Measurements from ENCODE around the gene RBM19. TPM values are rescaled to one million over a fixed set of nuclear protein-coding genes. Genes with fewer than 3 reads are reported as not detected.

Gene RBM19
- total RNA-seq, 1 donor: 29.9 TPM

- DNase-seq (ENCODE audit: low read depth in 2 of 3, low spot score in 2 of 3): no peak
Measured at GRCh38 chr12:113957627-113958026, 8.5 kb downstream of the RBM19 start.

- no peak for DNase-seq (ENCODE audit: low read depth in 2 of 3, low spot score in 2 of 3)
Measured at GRCh38 chr12:113955109-113955970, 10.8 kb downstream of the RBM19 start.

GRCh38 chr12:113954547-113954946, 11.6 kb downstream of the RBM19 start:
- no peak for DNase-seq (ENCODE audit: low read depth in 2 of 3, low spot score in 2 of 3)

DNA sequence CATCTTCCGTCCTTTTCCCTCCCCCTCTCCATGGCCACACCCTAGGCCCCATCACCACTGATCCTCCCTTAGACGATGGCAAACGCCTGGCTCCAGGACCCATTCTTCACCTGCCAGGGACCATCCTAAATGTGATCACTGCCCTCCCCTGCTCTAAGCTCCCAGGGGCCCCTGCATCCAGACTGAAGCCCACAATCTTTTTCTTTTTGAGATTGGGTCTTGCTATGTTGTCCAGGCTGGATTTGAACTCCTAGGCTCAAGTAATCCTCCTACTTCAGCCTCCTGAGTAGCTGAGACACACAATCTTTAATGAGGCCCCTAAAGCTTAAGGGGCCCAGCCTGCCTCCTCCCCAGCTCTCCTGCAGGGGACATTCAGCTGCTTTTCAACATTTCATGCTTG, 15.3 kb downstream of the RBM19 start:
- DNase-seq (ENCODE audit: low read depth in 2 of 3, low spot score in 2 of 3): no peak

DNA sequence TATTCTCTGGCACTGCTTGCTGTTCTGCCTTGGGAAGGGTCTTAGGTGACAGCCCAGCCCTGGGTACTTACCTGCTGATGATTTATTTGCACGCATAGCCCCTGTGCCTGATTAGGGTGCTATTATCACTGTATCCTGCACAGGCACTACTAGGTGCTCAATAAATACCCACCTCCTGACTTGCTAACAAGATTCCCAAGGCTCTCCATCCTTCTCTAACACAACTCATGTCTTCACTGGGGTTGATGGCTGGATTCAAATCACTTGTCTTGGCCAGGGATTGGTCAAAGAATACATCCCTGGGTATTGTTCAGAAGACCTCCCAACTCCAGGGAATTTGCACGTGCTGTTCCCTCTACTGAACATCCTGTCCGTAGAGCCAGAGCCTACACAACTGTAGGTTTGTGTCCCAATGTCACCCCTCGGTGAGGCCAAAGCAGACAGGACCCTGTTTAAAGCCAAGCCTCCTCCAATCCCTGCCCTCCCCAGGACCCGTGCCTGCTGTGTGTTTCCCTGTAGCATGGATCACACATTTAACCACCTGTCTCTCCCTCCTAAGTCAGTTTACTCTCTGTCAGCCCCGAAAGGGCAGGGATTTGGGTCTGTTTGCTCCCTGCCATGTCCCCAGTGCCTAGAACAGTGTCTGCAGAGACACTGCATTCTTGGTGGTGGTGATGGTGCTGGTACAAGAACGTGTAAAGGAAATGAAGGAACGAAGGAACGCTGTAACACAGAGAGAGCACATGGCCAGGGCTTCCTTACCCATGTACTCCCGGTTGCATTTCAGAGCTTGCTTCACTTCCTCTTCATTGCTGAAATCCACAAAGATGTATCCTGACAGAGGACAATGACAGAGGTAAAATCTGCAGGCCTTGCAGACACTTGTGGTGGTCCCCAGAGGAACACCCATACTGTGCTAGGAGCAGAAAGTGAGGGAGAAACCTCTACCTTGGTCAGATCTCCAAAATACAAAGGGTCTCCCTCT, 16.5 kb downstream of the RBM19 start:
- no peak for DNase-seq (ENCODE audit: low read depth in 2 of 3, low spot score in 2 of 3)

DNA sequence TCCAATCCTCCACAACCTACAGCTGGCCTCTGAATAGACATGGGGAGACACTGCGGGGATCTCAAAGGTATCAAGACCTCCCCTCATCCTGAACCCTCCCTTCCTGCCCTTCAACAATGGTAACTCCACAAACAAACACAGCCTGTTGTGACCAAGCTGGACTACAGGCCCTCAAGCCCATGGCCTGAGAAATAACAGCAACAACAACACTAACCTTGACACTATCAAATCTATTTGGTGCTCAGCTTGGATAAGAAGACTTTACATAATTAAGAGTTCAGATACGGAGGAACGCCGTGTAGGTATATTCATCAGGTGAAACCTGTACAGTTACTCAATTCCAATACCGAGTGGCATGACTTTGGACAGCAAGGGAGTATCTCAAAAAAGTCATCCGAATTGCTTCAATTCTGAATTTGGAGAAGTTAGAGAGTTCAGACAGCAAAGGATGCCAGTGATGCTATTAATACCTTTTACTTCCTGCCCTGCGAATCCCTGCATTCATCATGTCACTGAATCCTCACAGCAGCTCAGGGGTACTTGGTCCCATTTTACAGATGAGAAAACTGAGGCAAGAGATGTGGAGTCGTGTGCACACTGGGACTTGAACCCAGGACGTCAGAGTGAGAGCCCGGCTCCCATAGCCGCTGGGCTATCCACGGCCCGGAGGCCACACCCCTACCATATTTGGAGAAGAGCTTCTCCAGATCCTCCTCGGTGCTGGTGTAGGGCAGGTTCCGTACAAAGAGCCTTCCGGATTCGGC, 17.8 kb downstream of the RBM19 start:
- no peak for DNase-seq (ENCODE audit: low read depth in 2 of 3, low spot score in 2 of 3)

DNA sequence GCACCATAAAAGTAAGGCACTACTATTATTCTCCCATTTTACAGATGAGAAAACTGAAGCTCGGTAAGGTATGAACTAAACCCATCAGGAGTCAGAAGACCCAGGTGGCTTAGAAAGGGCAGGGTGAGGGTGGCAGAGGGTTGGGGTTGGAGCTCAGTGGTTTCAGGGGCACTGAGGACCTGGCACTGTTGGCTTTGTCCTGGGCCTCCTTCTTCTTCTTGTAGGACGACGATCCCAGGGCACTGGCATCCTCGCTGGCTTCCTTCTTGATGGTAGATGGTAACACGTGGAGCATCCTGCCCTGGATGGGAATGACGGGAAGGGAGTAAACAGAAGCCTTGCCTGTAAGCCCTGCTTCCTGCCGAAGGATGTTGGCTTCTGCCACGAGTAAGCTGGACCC, 19.9 kb downstream of the RBM19 start:
- no peak for DNase-seq (ENCODE audit: low read depth in 2 of 3, low spot score in 2 of 3)

GRCh38 chr12:113945174-113946173, 20.7 kb downstream of the RBM19 start:
- DNase-seq (ENCODE audit: low read depth in 2 of 3, low spot score in 2 of 3): no peak

- no peak for DNase-seq (ENCODE audit: low read depth in 2 of 3, low spot score in 2 of 3)
Measured at GRCh38 chr12:113942209-113942608, 23.9 kb downstream of the RBM19 start.

DNA sequence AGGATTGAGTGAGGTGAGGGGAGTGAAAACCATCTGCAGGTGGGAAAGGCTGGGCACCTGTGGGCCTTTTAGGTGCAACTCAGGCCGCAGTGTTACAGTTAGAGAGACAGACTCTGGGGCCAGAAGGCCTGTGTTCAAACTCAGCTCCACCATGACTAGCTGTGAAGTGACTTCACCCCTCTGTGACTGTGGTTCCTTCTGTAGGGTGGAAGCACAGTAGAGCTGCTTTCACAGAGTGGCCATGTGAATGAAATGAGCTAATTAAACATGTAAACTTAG, 25.0 kb downstream of the RBM19 start:
- DNase-seq (ENCODE audit: low read depth in 2 of 3, low spot score in 2 of 3): no peak

- no peak for DNase-seq (ENCODE audit: low read depth in 2 of 3, low spot score in 2 of 3)
Measured at GRCh38 chr12:113940357-113941207, 25.5 kb downstream of the RBM19 start.

DNA sequence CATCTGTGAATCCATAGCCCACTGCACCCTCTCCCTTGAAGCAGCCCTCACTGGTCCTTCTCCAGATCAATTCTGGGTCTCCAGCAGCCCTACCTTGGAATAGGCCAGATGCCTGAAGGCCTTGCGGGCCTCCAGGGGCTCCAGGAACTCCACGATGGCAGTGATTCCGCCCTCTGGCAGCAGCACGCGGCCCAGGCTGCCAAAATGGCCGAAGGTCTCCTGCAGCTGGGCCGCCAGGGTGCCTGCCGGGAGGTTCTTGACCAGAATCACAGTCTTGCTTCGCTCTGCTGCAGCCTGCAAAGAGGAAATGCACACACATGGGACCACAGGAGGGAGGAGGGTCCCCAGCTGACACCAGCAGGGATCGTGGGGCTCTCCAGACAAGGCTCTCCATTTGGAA, 26.3 kb downstream of the RBM19 start:
- no peak for DNase-seq (ENCODE audit: low read depth in 2 of 3, low spot score in 2 of 3)

DNA sequence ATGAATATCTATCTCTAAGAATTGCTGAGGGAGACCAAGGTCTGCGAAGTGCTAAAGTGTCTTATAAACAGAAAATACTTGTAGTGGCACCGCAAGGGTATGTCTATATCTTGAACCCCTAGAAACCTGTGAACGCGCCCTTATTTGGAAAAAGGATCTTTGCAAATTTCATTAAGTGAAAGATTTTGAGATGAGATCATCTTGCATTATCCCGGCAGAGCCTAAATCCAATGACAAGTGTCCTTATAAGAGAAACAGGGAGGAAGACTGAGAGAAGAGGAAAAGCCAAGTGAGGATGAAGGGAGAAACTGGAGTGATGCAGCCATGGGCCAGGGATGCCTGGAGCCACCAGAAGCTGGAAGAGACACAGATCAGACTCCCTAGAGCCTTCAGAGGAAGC, 27.7 kb downstream of the RBM19 start:
- DNase-seq (ENCODE audit: low read depth in 2 of 3, low spot score in 2 of 3): no peak

DNA sequence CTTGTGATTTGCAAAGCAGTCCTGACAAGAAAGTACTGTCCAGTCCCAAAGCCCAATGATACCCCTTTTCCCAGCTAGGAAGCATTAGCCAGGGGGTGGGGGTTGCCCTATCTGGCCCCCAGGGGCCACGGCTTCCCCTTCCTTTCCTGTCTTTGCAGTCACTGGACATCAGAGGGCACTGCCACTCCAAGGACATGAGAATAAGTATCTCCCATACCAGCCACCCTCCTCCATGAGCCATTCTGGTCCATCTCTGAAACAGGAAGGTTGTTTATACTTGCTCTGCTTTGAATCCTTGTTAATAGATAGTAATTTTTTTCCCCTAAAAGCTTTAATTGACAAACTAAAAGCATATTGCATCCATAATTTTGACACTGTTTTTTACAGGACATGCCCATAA, 29.7 kb downstream of the RBM19 start:
- DNase-seq (ENCODE audit: low read depth in 2 of 3, low spot score in 2 of 3): no peak

DNA sequence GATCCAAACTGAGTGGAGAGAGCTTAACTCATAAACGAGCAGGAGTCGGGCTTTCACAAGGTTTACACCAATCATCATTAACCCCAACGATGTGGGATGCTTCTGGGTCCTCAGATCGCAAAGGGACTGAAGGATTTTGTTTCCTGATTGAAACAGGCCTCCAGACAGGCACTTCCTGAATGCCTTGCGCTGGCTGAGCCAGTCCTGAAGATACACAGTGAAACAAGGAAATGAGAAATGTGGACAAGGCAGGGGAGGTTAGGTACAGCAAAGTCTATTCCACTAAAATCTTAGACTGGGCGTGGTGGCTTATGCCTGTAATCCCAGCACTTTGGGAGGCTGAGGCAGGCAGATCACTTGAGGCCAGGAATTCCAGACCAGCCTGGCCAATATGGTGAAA, 30.7 kb downstream of the RBM19 start:
- no peak for DNase-seq (ENCODE audit: low read depth in 2 of 3, low spot score in 2 of 3)

- DNase-seq (ENCODE audit: low read depth in 2 of 3, low spot score in 2 of 3): no peak
Measured at GRCh38 chr12:113934946-113935345, 31.2 kb downstream of the RBM19 start.

- DNase-seq (ENCODE audit: low read depth in 2 of 3, low spot score in 2 of 3): no peak
Measured at GRCh38 chr12:113934060-113934814, 31.9 kb downstream of the RBM19 start.

GRCh38 chr12:113933201-113933786, 32.8 kb downstream of the RBM19 start:
- DNase-seq (ENCODE audit: low read depth in 2 of 3, low spot score in 2 of 3): peak in 2 of 3 donors; percentile 14 to 22
